Activated B cell treated with CpG ODN at 0.5 μM for 24 hours (primary cell): ENCODE measurements around the gene WAC. TPM values are rescaled to one million over a fixed set of nuclear protein-coding genes. Genes with fewer than 3 reads are reported as not detected.
A peak's percentile ranks its signal among the peaks of the same experiment; 100 is the strongest.

Source experiments
- ATAC-seq: fragments of 200-7000 bp; cut with Tn5 transposase; one replicate; pipeline ENCODE4 v1.10.0; 2021; ENCODE audit warnings: low read depth, mild to moderate bottlenecking, moderate library complexity
- CTCF ChIA-PET: fragments of 350-600 bp; sonication (Branson Sonifier 250); formaldehyde crosslinking; loops from one replicate; lab custom pipeline; 2021; ENCODE audit warnings: antibody characterized with exemption; lab: Charles Lee
- POLR2A ChIA-PET: fragments of 350-600 bp; sonication (Branson Sonifier 250); formaldehyde crosslinking; loops from one replicate; lab custom pipeline; 2021; ENCODE audit warnings: antibody characterized with exemption; lab: Charles Lee
- DNase-seq: peaks from one replicate; pipeline ENCODE4 v3.0.0; 2022
- H3K27ac Mint-ChIP-seq: one replicate; pipeline ENCODE4 v1.8.0; 2020; ENCODE audit warnings: mixed read lengths
- H3K27me3 Mint-ChIP-seq: one replicate; pipeline ENCODE4 v1.8.0; 2021; ENCODE audit warnings: mixed read lengths
- H3K36me3 Mint-ChIP-seq: one replicate; pipeline ENCODE4 v1.8.0; 2021; ENCODE audit warnings: low read depth, mixed read lengths
- H3K4me1 Mint-ChIP-seq: one replicate; pipeline ENCODE4 v1.8.0; 2021; ENCODE audit warnings: mixed read lengths
- H3K4me3 Mint-ChIP-seq: one replicate; pipeline ENCODE4 v1.8.0; 2020; ENCODE audit warnings: mild to moderate bottlenecking, mixed read lengths
- H3K9me3 Mint-ChIP-seq: one replicate; pipeline ENCODE4 v1.8.0; 2020; ENCODE audit warnings: mixed read lengths
- CTCF ChIP-seq: fragments of 200-600 bp; IDR thresholded peaks from one replicate; pipeline ENCODE4 v1.8.0; 2022; ENCODE audit warnings: antibody characterized with exemption, mild to moderate bottlenecking
- intact Hi-C: fragments of 100-400 bp; cut with micrococcal nuclease; formaldehyde crosslinking; loops from one replicate; pipeline ENCODE4 v1.15.1; 2024
- total RNA-seq: library from RNA; stranded (reverse); gene quantifications from 2 replicates; pipeline ENCODE4 v1.2.3, GENCODE V29; 2022

The WAC gene
- total RNA-seq, 1 donor from 2014 or later, result 159 TPM

DNA sequence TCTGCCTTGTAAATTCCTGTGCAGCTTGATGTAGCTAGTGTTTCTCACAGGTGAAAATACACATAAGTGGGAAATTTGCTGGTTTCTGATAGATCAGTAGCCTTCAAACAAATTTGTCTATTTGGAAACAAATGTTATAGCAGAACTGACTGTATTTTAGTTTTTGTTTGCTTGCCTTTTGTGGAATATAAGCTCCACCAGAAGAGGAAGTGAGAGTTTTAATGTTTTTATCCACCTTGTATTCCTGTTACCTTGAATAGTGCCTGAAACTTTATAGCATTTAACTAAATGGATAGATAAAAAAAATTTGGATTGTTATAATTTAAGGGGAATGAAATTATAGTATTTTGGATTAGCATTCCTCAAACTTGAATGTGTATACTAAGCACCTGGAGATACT is 9.8 kb downstream of the WAC start:
- CTCF ChIA-PET, result no interaction called here
- POLR2A ChIA-PET, result interaction anchor here (2.0 kb wide), 1 partner anchor 9 kb away, joined by 20 read pairs; the partner anchor contains the start of gene WAC
- Mint-ChIP-seq H3K36me3 (peaks cover 74% of the 10 kb centered on the region), H3K4me1 (peaks cover 44% of the 10 kb centered on the region), H3K27ac (peak overlapping the region; percentile 12), H3K4me3 (peak overlapping the region; percentile 4), H3K9me3 (no peaks in the 10 kb centered on the region), H3K27me3 (no peaks in the 10 kb centered on the region)
- no peak for TF ChIP-seq CTCF
- ATAC-seq (peak; percentile 25), DNase-seq (no peak)
- intact Hi-C loops, result loop anchor here (1.0 kb wide), 1 partner anchor 8 kb away; no protein-coding TSS in a partner anchor

- Mint-ChIP-seq H3K27ac (no peak overlapping the region), H3K4me1 (peaks cover 50% of the 10 kb centered on the region), H3K27me3 (no peaks in the 10 kb centered on the region), H3K4me3 (no peak overlapping the region), H3K36me3 (peaks cover 75% of the 10 kb centered on the region), H3K9me3 (no peaks in the 10 kb centered on the region)
- CTCF ChIA-PET, result no interaction called here
- POLR2A ChIA-PET, result interaction anchor here (0.6 to 2.0 kb wide), 3 partner anchors 10 to 105 kb away, joined by 3 to 20 read pairs (median 6); partner anchors contain the start of gene WAC
- intact Hi-C loops, result no loop called here
- TF ChIP-seq CTCF, result no peak
- no peak for ATAC-seq
- no peak for DNase-seq
These were observed 11.1 kb downstream of the WAC start for GRCh38 chr10:28544058-28544457.

DNA sequence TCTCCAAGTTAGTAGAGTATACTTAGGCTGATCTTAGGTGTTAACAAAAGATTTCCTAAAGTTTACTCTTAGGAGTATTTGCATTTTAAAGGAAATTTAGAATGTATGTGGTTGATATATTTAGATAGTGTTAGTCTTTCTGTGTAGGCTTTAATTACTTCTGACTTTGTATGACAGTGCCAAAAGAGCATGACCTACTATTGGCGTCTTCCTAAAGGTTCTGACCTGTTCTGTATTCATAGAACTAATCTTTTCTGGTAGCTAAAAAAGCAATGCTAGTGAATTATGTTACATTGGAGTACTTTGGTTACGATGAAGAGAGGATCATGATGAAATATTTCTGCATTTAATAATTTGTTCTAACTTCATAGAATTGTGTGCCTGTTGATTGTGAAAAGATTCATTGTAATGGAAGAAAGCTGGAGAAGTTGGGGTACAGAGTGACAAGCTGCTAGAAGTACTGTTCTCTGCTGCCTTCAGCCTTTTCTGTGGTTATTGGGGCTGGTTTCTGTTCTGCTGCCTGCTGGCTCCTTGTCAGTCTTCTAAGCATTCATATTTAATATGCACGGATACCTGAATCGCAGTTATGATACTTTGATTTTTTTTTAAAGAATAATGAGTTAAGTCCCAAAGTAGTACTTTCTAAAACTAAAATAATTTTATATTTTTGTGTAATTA is 13.2 kb downstream of the WAC start:
- ATAC-seq, result no peak
- ChIA-PET CTCF (no interaction called here), POLR2A (interaction anchor here (0.6 to 1.1 kb wide), 3 partner anchors 12 to 65 kb away, joined by 3 to 5 read pairs (median 4); partner anchors contain the start of gene WAC)
- Mint-ChIP-seq H3K4me1 (peaks cover 64% of the 10 kb centered on the region), H3K9me3 (no peaks in the 10 kb centered on the region), H3K27ac (peak overlapping the region; percentile 10), H3K27me3 (no peaks in the 10 kb centered on the region), H3K4me3 (no peak overlapping the region), H3K36me3 (peaks cover 79% of the 10 kb centered on the region)
- TF ChIP-seq CTCF, result no peak
- no peak for DNase-seq
- intact Hi-C loops, result no loop called here

DNA sequence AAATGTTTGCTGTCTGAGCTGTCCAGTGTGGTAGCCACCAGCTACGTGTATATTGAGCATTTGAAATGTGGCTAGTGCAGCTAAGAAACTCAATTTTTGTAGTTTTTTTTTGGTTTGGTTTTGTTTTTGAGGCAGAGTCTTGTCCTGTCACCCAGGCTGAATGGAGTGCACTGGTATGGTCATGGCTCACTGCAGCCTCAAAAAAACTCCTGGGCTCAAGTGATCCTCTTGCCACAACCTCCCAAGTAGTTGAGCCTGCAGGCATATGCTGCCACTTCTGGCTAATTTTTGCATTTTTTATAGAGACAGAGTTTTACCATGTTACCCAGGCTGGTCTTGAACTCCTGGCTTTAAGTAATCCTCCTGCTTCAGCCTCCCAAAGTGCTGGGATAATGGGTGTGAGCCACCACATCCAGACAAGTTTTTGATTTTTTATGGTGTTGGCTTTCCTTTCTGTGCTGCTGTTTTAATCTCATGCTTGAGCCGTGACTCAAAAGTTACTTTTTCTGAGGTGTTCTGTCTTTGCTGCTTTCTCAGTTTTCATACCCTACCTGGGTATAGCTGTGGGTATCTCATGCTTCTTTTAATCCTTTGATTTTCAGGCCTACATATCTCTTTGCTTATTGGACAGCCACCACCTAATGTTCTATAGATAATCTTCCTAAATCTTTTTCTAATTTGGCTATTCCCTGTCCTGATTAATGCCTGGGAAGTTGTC is 16.0 kb downstream of the WAC start:
- Mint-ChIP-seq H3K4me1 (peaks cover 69% of the 10 kb centered on the region), H3K27ac (no peak overlapping the region), H3K27me3 (no peaks in the 10 kb centered on the region), H3K36me3 (peaks cover 78% of the 10 kb centered on the region), H3K9me3 (no peaks in the 10 kb centered on the region), H3K4me3 (no peak overlapping the region)
- ChIA-PET POLR2A (interaction anchor here (0.9 kb wide), 1 partner anchor 9 kb away, joined by 3 read pairs; no protein-coding TSS in a partner anchor), CTCF (no interaction called here)
- TF ChIP-seq CTCF, result no peak
- intact Hi-C loops, result no loop called here
- ATAC-seq (no peak), DNase-seq (no peak)

- POLR2A ChIA-PET, result interaction anchor here (0.5 to 0.7 kb wide), 2 partner anchors 12 to 49 kb away, joined by 3 to 5 read pairs; no protein-coding TSS in a partner anchor
- intact Hi-C loops, result no loop called here
- H3K27ac Mint-ChIP-seq, result no peak overlapping the region
- H3K4me1 Mint-ChIP-seq, result peaks cover 76% of the 10 kb centered on the region
- H3K27me3 Mint-ChIP-seq, result no peaks in the 10 kb centered on the region
- no peak for TF ChIP-seq CTCF
- DNase-seq (no peak), ATAC-seq (no peak)
- H3K9me3 Mint-ChIP-seq, result no peaks in the 10 kb centered on the region
- CTCF ChIA-PET, result interaction anchor here (0.6 kb wide), 1 partner anchor 119 kb away, joined by 4 read pairs; no protein-coding TSS in a partner anchor
- H3K36me3 Mint-ChIP-seq, result peaks cover 84% of the 10 kb centered on the region
- no peak overlapping the region for H3K4me3 Mint-ChIP-seq
These were observed 18.2 kb downstream of the WAC start for GRCh38 chr10:28551086-28551485.
